ENCODE measurements around the gene KRTAP12-4. TPM values are rescaled to one million over a fixed set of nuclear protein-coding genes. Genes with fewer than 3 reads are reported as not detected.

The KRTAP12-4 gene
- polyA plus RNA-seq, 1 donor from 2014 or later, result not detected

- H2AFZ ChIP-seq (ENCODE audit: low read depth, low read length), result no peak overlapping the region
- no peak overlapping the region for H3K4me2 ChIP-seq (ENCODE audit: low read length)
- H3K4me3 ChIP-seq (ENCODE audit: low read length), result no peak overlapping the region
- no peaks in the 10 kb centered on the region for H3K9me2 ChIP-seq (ENCODE audit: insufficient read depth, low read length)
- H3K36me3 ChIP-seq (ENCODE audit: insufficient read depth, low read length), result no peaks in the 10 kb centered on the region
- H3K9ac ChIP-seq (ENCODE audit: low read length), result no peak overlapping the region
- H4K20me1 ChIP-seq (ENCODE audit: insufficient read depth), result no peaks in the 10 kb centered on the region
- no peaks in the 10 kb centered on the region for H3F3A ChIP-seq (ENCODE audit: insufficient read depth, low read length, poor library complexity, severe bottlenecking)
- no peak for TF ChIP-seq REST (IDR thresholded peaks at IDR 0.05; ENCODE audit: borderline replicate concordance)
- no peak for TF ChIP-seq POLR2AphosphoS5 (IDR thresholded peaks at IDR 0.05)
- no peak for TF ChIP-seq EP300 (conservative IDR thresholded peaks at IDR 0.05; ENCODE audit: poor library complexity, severe bottlenecking)
- no peak for TF ChIP-seq RAD21 (conservative IDR thresholded peaks at IDR 0.05)
- no peak for TF ChIP-seq SMC3 (conservative IDR thresholded peaks at IDR 0.05; ENCODE audit: poor library complexity)
- no peak for TF ChIP-seq CTCF (IDR thresholded peaks at IDR 0.05; ENCODE audit: poor library complexity, severe bottlenecking)
- no peak for TF ChIP-seq MXI1 (conservative IDR thresholded peaks at IDR 0.05; ENCODE audit: poor library complexity, severe bottlenecking)
- no peak for TF ChIP-seq EZH2 (IDR thresholded peaks at IDR 0.05; ENCODE audit: borderline replicate concordance, insufficient read depth, low read length, poor library complexity, severe bottlenecking)
- TF ChIP-seq TAF1 (IDR thresholded peaks at IDR 0.05; ENCODE audit: low read depth), result no peak
- no peaks in the 10 kb centered on the region for H3K9me3 ChIP-seq (ENCODE audit: low read length)
- H3K27ac ChIP-seq (ENCODE audit: low read length), result no peak overlapping the region
- H3K79me2 ChIP-seq (replicated peaks; ENCODE audit: insufficient read depth, low read length), result no peaks in the 10 kb centered on the region
- peaks cover 24% of the 10 kb centered on the region for H3K27me3 ChIP-seq (ENCODE audit: insufficient read depth, low read depth, low read length)
Measured at GRCh38 chr21:44701541-44701940, 47.1 kb upstream of the KRTAP12-4 start.

DNA sequence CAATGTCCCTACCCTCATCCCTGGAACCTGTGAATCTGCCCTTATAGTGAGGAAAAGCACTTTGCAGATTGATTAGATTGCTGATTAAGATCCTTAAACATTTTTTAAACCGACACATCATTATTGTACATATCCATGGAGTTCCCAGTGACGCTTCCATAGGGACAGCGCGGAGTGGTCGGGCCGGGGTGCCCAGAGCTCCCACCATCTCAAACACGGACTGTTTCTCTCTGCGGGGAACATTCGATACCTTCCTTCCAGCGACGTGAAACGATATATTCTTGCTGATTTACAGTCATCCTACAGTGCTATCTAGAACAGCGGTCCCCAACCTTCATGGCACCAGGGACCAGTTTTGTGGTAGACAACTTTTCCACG, 46.6 kb upstream of the KRTAP12-4 start:
- H3K4me2 ChIP-seq (ENCODE audit: low read length), result no peak overlapping the region
- TF ChIP-seq SMC3 (conservative IDR thresholded peaks at IDR 0.05; ENCODE audit: poor library complexity), result no peak
- H3K9me3 ChIP-seq (ENCODE audit: low read length), result no peaks in the 10 kb centered on the region
- H3K9me2 ChIP-seq (ENCODE audit: insufficient read depth, low read length), result no peaks in the 10 kb centered on the region
- H3K27ac ChIP-seq (ENCODE audit: low read length), result no peak overlapping the region
- no peaks in the 10 kb centered on the region for H4K20me1 ChIP-seq (ENCODE audit: insufficient read depth)
- no peaks in the 10 kb centered on the region for H3K79me2 ChIP-seq (replicated peaks; ENCODE audit: insufficient read depth, low read length)
- H3F3A ChIP-seq (ENCODE audit: insufficient read depth, low read length, poor library complexity, severe bottlenecking), result no peaks in the 10 kb centered on the region
- peaks cover 19% of the 10 kb centered on the region for H3K27me3 ChIP-seq (ENCODE audit: insufficient read depth, low read depth, low read length)
- no peak overlapping the region for H2AFZ ChIP-seq (ENCODE audit: low read depth, low read length)
- no peaks in the 10 kb centered on the region for H3K36me3 ChIP-seq (ENCODE audit: insufficient read depth, low read length)
- H3K9ac ChIP-seq (ENCODE audit: low read length), result no peak overlapping the region
- no peak overlapping the region for H3K4me3 ChIP-seq (ENCODE audit: low read length)

Data from neural cell (in vitro differentiated cells).